HG03571 (cell line): ENCODE measurements around the gene MRNIP.
A peak's percentile ranks its signal among the peaks of the same experiment; 100 is the strongest.

Experiments
- ATAC-seq: cut with Tn5 transposase; IDR thresholded peaks from one replicate; pipeline ENCODE4 v1.9.1; 2021; ENCODE audit not compliant: unreplicated experiment

Gene MRNIP

DNA sequence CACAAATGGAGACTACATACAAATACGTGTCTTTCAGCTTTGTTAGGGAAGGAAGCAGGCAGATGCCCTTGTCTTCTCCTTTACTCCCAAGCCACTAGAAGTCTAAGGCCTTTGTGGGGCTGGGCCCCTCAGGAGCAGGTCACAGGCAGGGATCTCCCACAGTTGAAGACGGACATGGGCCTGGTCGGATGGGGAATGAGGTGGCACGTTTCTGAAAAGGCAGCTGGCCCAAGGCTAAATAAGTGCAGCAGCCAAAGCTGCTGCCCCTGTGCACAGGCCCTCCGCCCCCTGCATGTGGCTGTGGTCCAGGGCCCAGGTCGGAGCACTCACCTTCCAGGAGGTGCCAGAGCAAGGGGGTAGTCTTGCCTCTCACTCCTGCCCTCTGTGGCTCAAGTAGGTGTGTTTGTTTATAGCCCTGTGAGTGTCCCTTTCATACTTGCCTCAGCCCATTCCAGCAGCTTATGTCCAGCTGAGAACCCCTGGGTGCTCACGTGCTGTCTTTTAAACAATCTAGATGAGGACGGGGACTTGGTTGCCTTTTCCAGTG, 36.1 kb downstream of the MRNIP start:
- no peak for ATAC-seq

DNA sequence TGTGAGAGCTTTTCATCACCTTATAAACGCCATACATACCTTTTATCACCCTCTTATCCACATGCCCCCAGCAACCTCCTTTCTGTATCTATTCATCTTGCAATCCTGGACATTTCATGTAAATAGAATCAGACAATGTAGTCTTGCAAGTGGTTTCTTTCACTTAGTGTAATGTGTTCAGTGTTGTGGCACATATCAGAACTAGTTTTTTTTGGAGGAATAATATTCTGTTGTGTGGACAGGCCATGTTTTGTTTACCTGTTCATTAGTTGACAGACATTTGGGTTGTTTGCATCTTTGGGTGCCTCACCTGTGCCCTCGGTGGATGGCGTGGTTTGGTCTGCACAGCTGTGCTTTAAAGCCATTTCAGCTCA, 36.6 kb downstream of the MRNIP start:
- no peak for ATAC-seq

GRCh38 chr5:179821298-179822058, 37.1 kb downstream of the MRNIP start:
- ATAC-seq = peak; percentile 40

DNA sequence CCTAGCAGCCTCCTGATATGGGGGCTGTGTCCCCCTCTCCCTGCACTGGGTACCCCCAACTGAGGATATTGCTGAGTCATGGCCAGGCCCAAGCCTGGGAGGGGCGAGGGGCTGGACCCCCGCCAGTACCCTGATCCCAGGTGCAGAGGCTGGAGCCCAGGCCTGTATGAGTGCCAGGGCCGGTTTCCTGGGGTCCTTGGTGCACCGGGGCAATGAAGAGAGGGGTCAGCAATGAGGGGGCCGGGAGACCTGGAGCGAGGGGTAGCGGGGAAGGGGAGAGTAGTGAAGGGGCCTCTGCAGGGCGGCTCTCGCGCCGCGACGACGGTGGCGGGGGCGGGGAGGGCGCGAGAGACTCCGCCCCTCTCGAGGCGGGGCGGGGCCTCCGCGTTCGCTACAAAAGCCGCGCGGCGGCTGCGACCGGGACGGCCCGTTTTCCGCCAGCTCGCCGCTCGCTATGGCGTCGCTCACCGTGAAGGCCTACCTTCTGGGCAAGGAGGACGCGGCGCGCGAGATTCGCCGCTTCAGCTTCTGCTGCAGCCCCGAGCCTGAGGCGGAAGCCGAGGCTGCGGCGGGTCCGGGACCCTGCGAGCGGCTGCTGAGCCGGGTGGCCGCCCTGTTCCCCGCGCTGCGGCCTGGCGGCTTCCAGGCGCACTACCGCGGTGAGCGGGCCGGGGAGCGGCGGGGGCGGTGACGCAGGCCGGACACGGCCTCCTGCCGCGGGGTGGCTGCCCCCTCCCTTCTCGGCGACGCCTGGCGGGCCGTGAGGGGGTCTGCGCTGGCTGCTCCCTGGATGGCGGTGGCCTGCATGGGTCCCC, 37.9 kb downstream of the MRNIP start, which contains the start of gene SQSTM1:
Gene SQSTM1 (plus strand): TSS at position 423 of the 815 bp plus-strand sequence. CDS start 32 bp downstream, at position 455.
- ATAC-seq = peak; percentile 36

GRCh38 chr5:179820127-179820482, 38.5 kb downstream of the MRNIP start:
- ATAC-seq = no peak

DNA sequence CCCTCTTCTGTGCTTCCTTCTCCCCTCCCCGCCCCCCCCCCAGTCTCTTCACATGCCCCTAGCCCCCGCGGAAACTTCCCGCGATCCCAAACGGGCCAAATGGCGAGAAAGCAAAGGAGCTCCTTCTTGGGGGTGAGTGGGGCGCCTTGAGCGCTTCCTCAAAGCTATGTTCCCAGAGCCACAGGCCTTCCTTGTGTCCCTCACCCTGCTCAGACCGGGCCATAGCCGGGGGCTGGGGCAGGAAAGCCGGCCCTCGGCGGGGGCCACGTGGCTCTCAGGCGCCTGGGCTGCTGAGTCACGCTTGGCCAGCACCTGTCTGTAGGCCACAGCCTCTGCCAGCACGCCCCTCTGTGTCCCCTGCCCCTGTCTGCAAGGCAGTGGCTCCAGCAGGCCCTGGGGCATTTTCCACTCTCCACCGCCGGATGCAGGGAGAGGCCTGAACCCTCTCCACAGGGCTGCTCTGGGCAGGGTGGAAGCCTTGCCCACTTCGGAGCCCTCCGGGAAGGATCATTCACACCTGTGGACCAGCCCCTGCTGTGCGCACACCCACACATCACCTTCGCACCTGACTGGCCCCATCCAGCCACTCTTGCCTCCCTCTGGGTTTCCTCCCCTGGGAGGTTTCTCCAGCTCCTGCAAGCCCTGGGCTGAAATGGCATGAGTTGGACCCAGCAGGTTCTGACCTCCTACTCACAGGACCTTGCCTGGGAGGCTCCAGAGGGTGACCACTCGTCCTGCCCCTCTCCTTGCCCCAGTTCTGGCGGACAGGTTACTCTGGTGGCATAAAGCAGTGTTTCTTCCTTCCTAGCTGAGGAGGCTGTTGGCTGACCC, 39.1 kb downstream of the MRNIP start:
- no peak for ATAC-seq

DNA sequence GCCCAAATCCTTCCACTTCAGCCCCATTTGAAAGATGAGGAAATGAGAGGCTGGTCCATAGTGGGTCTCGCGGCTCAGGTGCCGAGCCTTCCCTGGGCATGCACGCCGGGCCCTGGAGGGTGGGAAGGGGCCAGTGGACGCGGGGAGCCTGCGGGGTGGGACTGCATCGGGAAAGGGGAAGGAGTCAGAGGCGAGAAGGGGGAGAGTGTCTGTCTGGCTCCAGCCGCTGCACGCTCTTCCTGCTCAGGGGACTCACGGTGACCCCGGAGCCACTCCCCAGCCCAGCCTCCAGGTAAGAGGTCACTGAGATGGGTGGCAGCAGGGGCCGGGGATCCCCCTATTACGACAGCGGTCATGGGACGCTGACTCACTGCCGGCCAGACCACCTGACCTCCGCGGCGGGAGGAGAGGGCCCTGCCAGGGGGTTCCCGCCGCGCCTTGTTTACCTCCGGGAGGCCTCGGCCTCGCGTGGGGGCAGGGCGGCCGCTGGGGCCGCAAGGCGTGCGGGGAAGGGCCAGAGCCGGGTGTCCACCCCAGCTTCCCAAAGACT, 39.8 kb downstream of the MRNIP start:
- ATAC-seq = peak; percentile 56

- no peak for ATAC-seq
These were observed 40.5 kb downstream of the MRNIP start for GRCh38 chr5:179817890-179818745.

DNA sequence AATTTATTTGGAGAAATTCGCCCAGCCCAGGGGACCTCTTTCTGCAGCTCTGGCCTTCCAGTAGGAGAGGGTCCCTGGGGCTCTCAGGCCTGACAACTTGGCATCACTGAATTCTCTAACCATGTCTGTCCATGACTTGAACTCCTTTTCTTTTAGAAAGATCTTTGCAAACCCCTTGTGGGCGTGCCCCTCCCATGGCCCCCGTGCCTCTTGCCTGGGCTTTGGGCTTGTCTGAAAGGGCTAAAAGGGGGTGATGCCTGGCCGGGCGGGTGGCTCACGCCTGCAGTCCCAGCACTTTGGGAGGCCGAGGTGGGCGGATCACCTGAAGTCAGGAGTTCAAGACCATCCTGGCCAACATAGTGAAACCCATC, 41.2 kb downstream of the MRNIP start:
- no peak for ATAC-seq

GRCh38 chr5:179816796-179817469, 41.7 kb downstream of the MRNIP start:
- no peak for ATAC-seq

- no peak for ATAC-seq
These were observed 42.2 kb downstream of the MRNIP start for GRCh38 chr5:179816401-179816795.

DNA sequence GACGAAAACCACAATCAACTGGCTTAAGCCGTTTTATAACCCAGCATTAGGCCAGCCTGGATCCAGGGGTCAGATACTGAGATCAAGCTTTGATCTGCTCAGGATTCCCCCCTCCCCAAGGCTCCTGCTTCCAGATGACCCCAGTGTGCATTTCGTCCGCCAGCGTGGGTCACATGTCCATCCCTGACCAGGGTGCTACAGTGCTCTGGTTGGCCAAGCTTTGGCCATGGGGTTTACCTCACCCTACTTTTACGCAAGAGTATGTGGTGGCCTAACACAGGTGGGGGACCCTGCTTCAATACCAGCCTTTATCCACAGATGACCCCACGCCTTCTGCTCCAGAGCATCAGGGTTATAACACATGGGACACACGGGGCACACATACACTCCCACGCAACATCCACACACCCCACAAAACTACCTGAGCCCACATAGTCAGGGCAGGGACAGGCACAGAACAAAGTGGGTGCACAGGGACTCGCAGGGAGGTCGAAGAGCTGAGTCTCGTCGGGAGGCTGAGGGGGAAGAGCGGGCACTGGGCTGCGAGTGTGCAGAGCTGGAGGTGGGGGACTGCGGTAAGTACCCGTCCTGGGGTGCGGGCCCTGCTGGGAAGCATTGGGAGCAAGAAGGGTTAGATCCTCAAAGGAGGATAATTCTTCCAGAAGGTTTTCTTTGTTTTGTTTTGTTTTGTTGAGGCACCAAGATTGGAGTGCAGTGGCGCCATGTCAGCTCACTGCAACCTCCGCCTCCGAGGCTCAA, 42.9 kb downstream of the MRNIP start:
- ATAC-seq = no peak

- ATAC-seq = no peak
These were observed 44.5 kb downstream of the MRNIP start for GRCh38 chr5:179814090-179814489.

DNA sequence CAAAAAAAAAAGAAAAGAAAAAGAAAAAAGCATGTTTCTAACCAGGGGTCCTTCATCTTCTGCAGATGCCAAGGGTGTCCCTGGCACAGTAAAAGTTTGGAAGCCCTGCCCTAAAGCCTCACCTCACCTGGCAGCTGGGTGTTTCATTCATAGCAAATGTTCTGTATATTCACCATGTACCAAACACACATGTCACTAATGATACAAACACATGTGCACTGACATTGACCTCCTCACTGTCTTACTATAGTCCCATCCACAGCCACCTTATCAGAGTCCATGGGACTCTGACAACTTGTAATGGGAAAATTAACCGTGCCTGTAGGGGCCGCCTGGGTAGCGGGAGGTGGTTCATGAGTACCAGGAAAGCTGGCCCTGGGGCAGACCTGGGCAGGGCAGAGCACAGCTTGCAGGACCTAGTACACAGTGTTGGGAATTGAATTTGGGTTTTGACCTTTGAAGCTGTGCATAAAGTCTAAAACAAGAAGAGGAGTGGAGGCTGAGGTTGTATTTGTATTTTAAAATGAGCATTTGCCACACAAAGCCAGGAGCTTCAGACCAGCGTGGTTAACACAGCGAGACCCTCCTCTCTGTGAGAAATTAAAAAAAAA, 45.5 kb downstream of the MRNIP start:
- no peak for ATAC-seq

DNA sequence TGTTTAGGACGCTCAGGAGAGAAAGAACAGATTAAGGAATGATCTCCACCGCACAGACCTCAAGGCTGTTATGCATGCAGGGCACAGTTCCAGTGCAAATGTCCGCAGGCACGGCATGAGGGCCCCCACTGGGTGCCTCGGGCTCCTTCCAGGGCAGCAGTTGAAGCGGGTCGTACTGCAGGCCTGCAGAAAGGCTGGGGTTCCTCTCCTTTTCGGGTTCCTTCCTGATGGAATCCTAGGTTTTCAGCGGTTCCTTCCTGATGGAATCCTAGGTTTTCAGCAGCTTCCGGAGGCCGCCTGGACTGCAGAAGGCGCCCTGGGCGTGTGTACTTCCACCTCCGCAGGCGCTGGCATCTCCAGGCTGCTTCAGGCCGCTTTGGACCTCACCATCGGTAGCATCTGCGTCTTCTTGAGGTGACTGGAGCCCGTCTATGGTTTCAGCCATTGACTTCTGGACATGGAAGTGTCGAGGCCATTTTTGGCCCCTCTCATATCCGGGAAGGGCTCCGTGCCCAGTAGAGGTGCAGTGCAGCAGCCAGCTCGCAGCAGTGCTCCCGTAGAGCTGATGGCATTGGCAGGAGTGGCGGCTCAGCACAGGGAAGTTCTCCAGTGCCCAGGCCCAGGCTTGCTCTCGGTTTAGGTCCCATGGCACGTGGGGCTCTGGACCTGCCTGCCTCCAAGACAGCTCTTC, 46.3 kb downstream of the MRNIP start:
- no peak for ATAC-seq

- ATAC-seq = peak; percentile 57
These were observed 52.2 kb downstream of the MRNIP start, which contains the start of gene MGAT4B for GRCh38 chr5:179806250-179807048. TSS of gene MGAT4B (minus strand) at chr5:179806866. CDS start at chr5:179806583, 283 bp downstream.
